ENCODE measurements around the gene SLC44A1. TPM values are rescaled to one million over a fixed set of nuclear protein-coding genes. Genes with fewer than 3 reads are reported as not detected.

SLC44A1 gene
- total and polyA plus RNA-seq, 10 of the 15 experiments (the other 5 are each of a cell fraction or from before 2014, with no cell fraction given), result 2.4 to 21.2 (median 12.4) TPM

DNA sequence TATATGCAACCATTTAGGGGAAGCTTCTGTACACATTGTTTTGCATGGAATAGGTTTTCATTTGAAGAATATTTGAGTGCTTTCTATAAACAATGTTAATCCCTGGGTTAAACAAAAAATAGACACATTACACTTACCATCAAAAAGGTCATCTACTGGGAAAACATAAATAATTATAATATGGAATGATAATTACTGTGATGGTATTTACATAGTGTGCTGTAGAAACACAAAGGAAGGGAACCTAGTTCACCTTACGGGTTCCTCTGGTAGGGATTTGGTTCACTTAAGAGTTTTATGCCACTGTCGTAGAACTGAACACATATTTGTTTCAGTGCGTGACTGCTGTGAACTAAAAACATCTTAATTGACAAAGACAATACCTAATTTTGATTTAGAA, 44.9 kb downstream of the SLC44A1 start (continued):
- TF ChIP-seq, protein P1, sequence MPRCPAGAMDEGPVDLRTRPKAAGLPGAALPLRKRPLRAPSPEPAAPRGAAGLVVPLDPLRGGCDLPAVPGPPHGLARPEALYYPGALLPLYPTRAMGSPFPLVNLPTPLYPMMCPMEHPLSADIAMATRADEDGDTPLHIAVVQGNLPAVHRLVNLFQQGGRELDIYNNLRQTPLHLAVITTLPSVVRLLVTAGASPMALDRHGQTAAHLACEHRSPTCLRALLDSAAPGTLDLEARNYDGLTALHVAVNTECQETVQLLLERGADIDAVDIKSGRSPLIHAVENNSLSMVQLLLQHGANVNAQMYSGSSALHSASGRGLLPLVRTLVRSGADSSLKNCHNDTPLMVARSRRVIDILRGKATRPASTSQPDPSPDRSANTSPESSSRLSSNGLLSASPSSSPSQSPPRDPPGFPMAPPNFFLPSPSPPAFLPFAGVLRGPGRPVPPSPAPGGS (IDR thresholded peaks at IDR 0.05; ENCODE audit: borderline replicate concordance, insufficient read depth, low read depth, low read length, poor library complexity, severe bottlenecking), result no peak
- TF ChIP-seq BHLHE40 (IDR thresholded peaks at IDR 0.05; ENCODE audit: borderline replicate concordance in 1 of 2, low read depth in 2 of 2, low read length in 1 of 2) (no peak), FOXM1 (IDR thresholded peaks at IDR 0.05; ENCODE audit: low read depth, low read length) (no peak)
- TF ChIP-seq, protein P2, sequence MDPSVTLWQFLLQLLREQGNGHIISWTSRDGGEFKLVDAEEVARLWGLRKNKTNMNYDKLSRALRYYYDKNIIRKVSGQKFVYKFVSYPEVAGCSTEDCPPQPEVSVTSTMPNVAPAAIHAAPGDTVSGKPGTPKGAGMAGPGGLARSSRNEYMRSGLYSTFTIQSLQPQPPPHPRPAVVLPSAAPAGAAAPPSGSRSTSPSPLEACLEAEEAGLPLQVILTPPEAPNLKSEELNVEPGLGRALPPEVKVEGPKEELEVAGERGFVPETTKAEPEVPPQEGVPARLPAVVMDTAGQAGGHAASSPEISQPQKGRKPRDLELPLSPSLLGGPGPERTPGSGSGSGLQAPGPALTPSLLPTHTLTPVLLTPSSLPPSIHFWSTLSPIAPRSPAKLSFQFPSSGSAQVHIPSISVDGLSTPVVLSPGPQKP (IDR thresholded peaks at IDR 0.05; ENCODE audit: low read depth, low read length), result no peak

DNA sequence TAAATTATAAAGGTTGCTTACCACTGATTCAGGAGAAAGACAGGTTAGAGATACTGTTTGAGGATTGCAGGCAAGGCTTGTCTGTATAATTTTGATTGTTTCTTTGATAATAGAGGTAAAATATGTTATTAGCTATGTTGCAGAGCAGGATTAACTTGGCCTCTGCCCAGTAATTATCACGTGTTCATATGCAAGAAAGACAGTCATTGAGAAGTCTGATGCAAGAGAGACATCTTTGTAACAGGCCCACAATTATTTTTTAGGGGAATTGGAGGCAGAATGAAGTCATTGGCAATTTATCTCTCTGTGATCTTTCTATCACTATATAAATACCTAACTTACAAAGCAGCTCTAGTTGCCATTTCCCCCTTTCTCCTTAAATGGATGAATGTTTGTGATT, 46.0 kb downstream of the SLC44A1 start:
- H3K4me2 ChIP-seq (ENCODE audit: control insufficient read depth, insufficient read depth), result no peak overlapping the region
- FAIRE-seq (no peak), ATAC-seq (no peak), DNase-seq (ENCODE audit: low read depth, low spot score) (no peak)
- H3K4me1 ChIP-seq (ENCODE audit: control insufficient read depth, insufficient read depth, low read length), result no peaks in the 10 kb centered on the region
- H3K27ac ChIP-seq (ENCODE audit: control insufficient read depth, insufficient read depth), result no peak overlapping the region
- H3K79me2 ChIP-seq (ENCODE audit: control insufficient read depth, insufficient read depth, low read length), result no peaks in the 10 kb centered on the region
- no peaks in the 10 kb centered on the region for H3K27me3 ChIP-seq (replicated peaks in 1 of 2; ENCODE audit: control insufficient read depth in 2 of 2, insufficient read depth in 2 of 2, low read length in 1 of 2)
- SMC1A ChIA-PET (ENCODE audit: uncharacterized antibody, unreplicated experiment), result interaction anchor here (2.4 kb wide), 1 partner anchor 9 kb away, joined by 6 read pairs; no protein-coding TSS in a partner anchor
- WGBS (ENCODE audit: insufficient coverage, insufficient replicate concordance, low lambda C conversion rate, missing lambda C conversion rate), result 21% methylated on average over 1 of the region's 1 CpG
- in situ Hi-C loops (cut with MboI), result no loop called here
- no peak overlapping the region for H3K4me3 ChIP-seq
- H2AFZ ChIP-seq (ENCODE audit: control insufficient read depth, low read depth, low read length), result no peak overlapping the region
- intact Hi-C loops (cut with micrococcal nuclease; ENCODE audit: unreplicated experiment), result no loop called here
- H3K36me3 ChIP-seq (ENCODE audit: control insufficient read depth in 2 of 2, insufficient read depth in 2 of 2, low read length in 1 of 2), result no peaks in the 10 kb centered on the region
- TF ChIP-seq YBX1 (IDR thresholded peaks at IDR 0.05) (no peak), EGR1 (IDR thresholded peaks at IDR 0.05; ENCODE audit: borderline replicate concordance in 1 of 2, low read depth in 2 of 2, low read length in 2 of 2) (no peak), MEF2B (IDR thresholded peaks at IDR 0.05; ENCODE audit: partially characterized antibody, poor library complexity, severe bottlenecking) (no peak), RCOR1 (conservative IDR thresholded peaks at IDR 0.05; ENCODE audit: low read depth, low read length) (no peak), RAD51 (IDR thresholded peaks at IDR 0.05) (no peak), TAF1 (IDR thresholded peaks at IDR 0.05; ENCODE audit: borderline replicate concordance, low read depth, low read length) (no peak)
- TF ChIP-seq, protein P3, sequence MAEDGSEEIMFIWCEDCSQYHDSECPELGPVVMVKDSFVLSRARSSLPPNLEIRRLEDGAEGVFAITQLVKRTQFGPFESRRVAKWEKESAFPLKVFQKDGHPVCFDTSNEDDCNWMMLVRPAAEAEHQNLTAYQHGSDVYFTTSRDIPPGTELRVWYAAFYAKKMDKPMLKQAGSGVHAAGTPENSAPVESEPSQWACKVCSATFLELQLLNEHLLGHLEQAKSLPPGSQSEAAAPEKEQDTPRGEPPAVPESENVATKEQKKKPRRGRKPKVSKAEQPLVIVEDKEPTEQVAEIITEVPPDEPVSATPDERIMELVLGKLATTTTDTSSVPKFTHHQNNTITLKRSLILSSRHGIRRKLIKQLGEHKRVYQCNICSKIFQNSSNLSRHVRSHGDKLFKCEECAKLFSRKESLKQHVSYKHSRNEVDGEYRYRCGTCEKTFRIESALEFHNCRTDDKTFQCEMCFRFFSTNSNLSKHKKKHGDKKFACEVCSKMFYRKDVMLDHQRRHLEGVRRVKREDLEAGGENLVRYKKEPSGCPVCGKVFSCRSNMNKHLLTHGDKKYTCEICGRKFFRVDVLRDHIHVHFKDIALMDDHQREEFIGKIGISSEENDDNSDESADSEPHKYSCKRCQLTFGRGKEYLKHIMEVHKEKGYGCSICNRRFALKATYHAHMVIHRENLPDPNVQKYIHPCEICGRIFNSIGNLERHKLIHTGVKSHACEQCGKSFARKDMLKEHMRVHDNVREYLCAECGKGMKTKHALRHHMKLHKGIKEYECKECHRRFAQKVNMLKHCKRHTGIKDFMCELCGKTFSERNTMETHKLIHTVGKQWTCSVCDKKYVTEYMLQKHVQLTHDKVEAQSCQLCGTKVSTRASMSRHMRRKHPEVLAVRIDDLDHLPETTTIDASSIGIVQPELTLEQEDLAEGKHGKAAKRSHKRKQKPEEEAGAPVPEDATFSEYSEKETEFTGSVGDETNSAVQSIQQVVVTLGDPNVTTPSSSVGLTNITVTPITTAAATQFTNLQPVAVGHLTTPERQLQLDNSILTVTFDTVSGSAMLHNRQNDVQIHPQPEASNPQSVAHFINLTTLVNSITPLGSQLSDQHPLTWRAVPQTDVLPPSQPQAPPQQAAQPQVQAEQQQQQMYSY (CRISPR knock-in tag; IDR thresholded peaks at IDR 0.05), result no peak
- CTCF ChIA-PET, result no interaction called here
- no peaks in the 10 kb centered on the region for H3K9me3 ChIP-seq (replicated peaks; ENCODE audit: control insufficient read depth, insufficient read depth, low read length)
- no TSS peak for BruUV-seq (replicated peaks)
- H4K20me1 ChIP-seq (ENCODE audit: control insufficient read depth, insufficient read depth), result no peaks in the 10 kb centered on the region
- POLR2A ChIA-PET, result no interaction called here
- RAD21 ChIA-PET (ENCODE audit: unreplicated experiment), result no interaction called here
- no peak overlapping the region for H3K9ac ChIP-seq (ENCODE audit: control insufficient read depth, insufficient read depth, low read length)

All from GM12878 (cell line).